HCT116 (cell line): ENCODE data around the gene PRORP. TPM values are rescaled to one million over a fixed set of nuclear protein-coding genes. Genes with fewer than 3 reads are reported as not detected.

Source experiments
- ATAC-seq: fragments of 200-7000 bp; cut with Tn5 transposase; 2 replicates; pipeline ENCODE4 v1.9.1; 2020; ENCODE audit warnings: mild to moderate bottlenecking, moderate library complexity
- Bru-seq: library from RNA; stranded (reverse); fragments of 400-500 nt; gene quantifications from one replicate; lab custom pipeline; 2021; lab: Mats Ljungman, UMichigan
- BruChase-seq, 2 experiments: library from RNA; stranded (reverse); fragments of 400-500 nt; gene quantifications; one replicate each; lab custom pipeline; 2021; lab: Mats Ljungman, UMichigan
- BruUV-seq: library from RNA; stranded (reverse); fragments of 400-500 nt; replicated peaks from 2 replicates; lab custom pipeline; 2021; lab: Mats Ljungman, UMichigan
- CTCF ChIA-PET: fragments of 300-600 bp; sonication (Branson Sonifier 250); formaldehyde crosslinking; loops from one replicate; lab custom pipeline; 2021; ENCODE audit warnings: antibody characterized with exemption; lab: Charles Lee
- POLR2A ChIA-PET: fragments of 300-600, 350-600 bp; sonication (Branson Sonifier 250); formaldehyde crosslinking; loops from one replicate; lab custom pipeline; 2021; ENCODE audit warnings: antibody characterized with exemption; lab: Charles Lee
- RAD21 ChIA-PET, 2 experiments: fragments of 300-600 bp; sonication (Branson Sonifier 250); formaldehyde crosslinking; loops; one replicate each; lab custom pipeline; 2023; ENCODE audit warnings: low total read pairs in 2 of 2; ENCODE audit not compliant: uncharacterized antibody in 2 of 2, unreplicated experiment in 2 of 2, low non-redundant PET in 1 of 2; lab: Charles Lee
- DNase-seq: peaks from one replicate; pipeline ENCODE4 v3.0.0-alpha.2; 2010; ENCODE audit warnings: low read depth, low spot score
- H2AFZ ChIP-seq: fragments of 200-600 bp; shearing (Covaris generic), sonication (generic); 2 replicates; pipeline ENCODE4 v1.6.1; 2017; ENCODE audit warnings: low read depth, mixed run types, mixed read lengths, antibody characterized with exemption, low read length; ENCODE audit not compliant: poor library complexity, severe bottlenecking
- H3K27ac ChIP-seq: 2 replicates; pipeline ENCODE4 v1.5.1; 2012; ENCODE audit warnings: low read depth, low read length
- H3K27me3 ChIP-seq: fragments of 200-600 bp; sonication (generic); 2 replicates; pipeline ENCODE4 v1.6.1; 2016; ENCODE audit warnings: mixed run types, low read length, mixed read lengths; ENCODE audit not compliant: insufficient read depth
- H3K36me3 ChIP-seq, 2 experiments: fragments of 200-500 bp in 1 of 2; fragments of 200-600 bp in 1 of 2; sonication (Bioruptor generic) in 1 of 2; sonication (generic) in 1 of 2; 2 replicates each; pipeline versions ENCODE4 v1.5.1 to v1.6.1; 2014 to 2016; ENCODE audit warnings: low read length in 2 of 2, inconsistent platforms in 1 of 2, mixed read lengths in 1 of 2, mixed run types in 1 of 2; ENCODE audit not compliant: insufficient read depth in 2 of 2, control insufficient read depth in 1 of 2
- H3K4me1 ChIP-seq, 2 experiments: fragments of 200-600 bp in 1 of 2; sonication (generic) in 1 of 2; 2 replicates each; pipeline versions ENCODE4 v1.5.1 to v1.6.1; 2012 to 2017; ENCODE audit warnings: low read length in 2 of 2, inconsistent platforms in 1 of 2, mild to moderate bottlenecking in 1 of 2, mixed read lengths in 1 of 2, mixed run types in 1 of 2, moderate library complexity in 1 of 2; ENCODE audit not compliant: insufficient read depth in 2 of 2, control insufficient read depth in 1 of 2
- H3K4me2 ChIP-seq: fragments of 200-600 bp; sonication (generic); 2 replicates; pipeline ENCODE4 v1.6.1; 2017; ENCODE audit warnings: mixed run types, low read length, mixed read lengths
- H3K4me3 ChIP-seq, 2 experiments: fragments of 200-600 bp in 1 of 2; sonication (generic) in 1 of 2; replicated peaks in 1 of 2; 2 replicates each; pipeline ENCODE4 v1.5.1; 2011 to 2016; ENCODE audit warnings: low read length in 2 of 2, control low read depth in 1 of 2, low read depth in 1 of 2, mild to moderate bottlenecking in 1 of 2, mixed read lengths in 1 of 2, mixed run types in 1 of 2
- H3K79me2 ChIP-seq: fragments of 200-600 bp; sonication (generic); 2 replicates; pipeline ENCODE4 v1.6.1; 2017; ENCODE audit warnings: mild to moderate bottlenecking, mixed run types, low read length, moderate library complexity, mixed read lengths; ENCODE audit not compliant: insufficient read depth
- H3K9ac ChIP-seq: fragments of 200-600 bp; sonication (generic); 2 replicates; pipeline ENCODE4 v1.6.1; 2016; ENCODE audit warnings: low read length, mixed read lengths
- H3K9me2 ChIP-seq: fragments of 200-600 bp; sonication (generic), shearing (Covaris generic); 2 replicates; pipeline ENCODE4 v1.6.1; 2017; ENCODE audit warnings: mixed run types, mild to moderate bottlenecking, moderate library complexity; ENCODE audit not compliant: insufficient read depth
- H3K9me3 ChIP-seq, 2 experiments: fragments of 200-500 bp in 1 of 2; fragments of 200-600 bp in 1 of 2; sonication (Bioruptor generic) in 1 of 2; sonication (generic) in 1 of 2; 2 replicates each; pipeline ENCODE4 v1.6.1; 2014 to 2017; ENCODE audit warnings: low read length in 2 of 2, mixed read lengths in 2 of 2, inconsistent platforms in 1 of 2, low read depth in 1 of 2, mild to moderate bottlenecking in 1 of 2, mixed run types in 1 of 2, moderate library complexity in 1 of 2; ENCODE audit not compliant: control insufficient read depth in 1 of 2, insufficient read depth in 1 of 2
- H4K20me1 ChIP-seq: fragments of 200-600 bp; sonication (generic), shearing (Covaris generic); 2 replicates; pipeline ENCODE4 v1.6.1; 2017; ENCODE audit warnings: mixed run types, mild to moderate bottlenecking, moderate library complexity; ENCODE audit not compliant: insufficient read depth
- CBX3 ChIP-seq: IDR thresholded peaks from 2 replicates; pipeline ENCODE4 v1.6.1; 2012; ENCODE audit warnings: low read depth
- EGR1 ChIP-seq: IDR thresholded peaks from 2 replicates; pipeline ENCODE4 v1.6.1; 2012; ENCODE audit warnings: low read depth
- ELF1 ChIP-seq: IDR thresholded peaks from 2 replicates; pipeline ENCODE4 v1.6.1; 2012; ENCODE audit warnings: low read depth, borderline replicate concordance
- POLR2A ChIP-seq: IDR thresholded peaks from 2 replicates; pipeline ENCODE4 v1.7.0; 2011; ENCODE audit warnings: borderline replicate concordance; ENCODE audit not compliant: insufficient read depth, insufficient read length; ENCODE audit errors: extremely low read depth
- POLR2AphosphoS5 ChIP-seq: IDR thresholded peaks from 2 replicates; pipeline ENCODE4 v1.6.1; 2011; ENCODE audit warnings: mild to moderate bottlenecking, low read depth, low read length, moderate library complexity
- SIN3A ChIP-seq: IDR thresholded peaks from 2 replicates; pipeline ENCODE4 v1.6.1; 2012; ENCODE audit warnings: low read depth
- SP1 ChIP-seq: IDR thresholded peaks from 2 replicates; pipeline ENCODE4 v1.6.1; 2012; ENCODE audit warnings: low read depth
- SRF ChIP-seq: IDR thresholded peaks from 2 replicates; pipeline ENCODE4 v1.6.1; 2012; ENCODE audit warnings: low read depth
- TCF7L2 ChIP-seq: IDR thresholded peaks from 2 replicates; pipeline ENCODE4 v1.7.0; 2011; ENCODE audit warnings: borderline replicate concordance, inconsistent platforms; ENCODE audit not compliant: insufficient read depth, insufficient read length; ENCODE audit errors: extremely low read depth
- YY1 ChIP-seq: IDR thresholded peaks from 2 replicates; pipeline ENCODE4 v1.6.1; 2011; ENCODE audit warnings: low read length, low read depth, moderate library complexity, mild to moderate bottlenecking; ENCODE audit not compliant: insufficient replicate concordance; ENCODE audit errors: extremely low read depth
- ZFX ChIP-seq: fragments of 450-650 bp; IDR thresholded peaks from 2 replicates; pipeline ENCODE4 v1.6.1; 2017
- ZNF274 ChIP-seq: fragments of 200-500 bp; sonication (Bioruptor generic); IDR thresholded peaks from 2 replicates; pipeline ENCODE4 v1.6.1; 2014; ENCODE audit warnings: mild to moderate bottlenecking, low read depth, low read length, inconsistent platforms
- intact Hi-C: fragments of 100-400 bp; cut with micrococcal nuclease; formaldehyde crosslinking; loops from 2 replicates; pipeline ENCODE4 v1.10.0; 2022
- long read RNA-seq: library from polyadenylated mRNA; unstranded; transcript quantifications from one replicate; pipeline ENCODE4 v2.0.0, GENCODE V29; 2021; ENCODE audit not compliant: unreplicated experiment
- polyA plus RNA-seq: library from polyadenylated mRNA; unstranded; fragments of >200 nt; gene quantifications from 2 replicates; pipeline ENCODE4 v1.2.1, GENCODE V29; 2012; ENCODE audit warnings: missing spikeins
- total RNA-seq: library from RNA; stranded (reverse); gene quantifications from one replicate; pipeline ENCODE4 v1.2.1, GENCODE V29; 2021; ENCODE audit not compliant: unreplicated experiment
- TF ChIP-seq, protein P1 (sequence below), 3 experiments: fragments of 200-600 bp in 1 of 3; sonication (generic) in 1 of 3; IDR thresholded peaks in 2 of 3; conservative IDR thresholded peaks in 1 of 3; 2 replicates each; pipeline ENCODE4 v1.5.1; 2012 to 2017; ENCODE audit warnings: low read depth in 2 of 3, low read length in 2 of 3, antibody characterized with exemption in 1 of 3, borderline replicate concordance in 1 of 3, control low read depth in 1 of 3, mild to moderate bottlenecking in 1 of 3, mixed read lengths in 1 of 3, mixed run types in 1 of 3, moderate library complexity in 1 of 3; ENCODE audit not compliant: insufficient read depth in 1 of 3
- TF ChIP-seq, protein P2 (sequence below): IDR thresholded peaks from 2 replicates; pipeline ENCODE4 v1.6.1; 2012
- TF ChIP-seq, protein P3 (sequence below): IDR thresholded peaks from 2 replicates; pipeline ENCODE4 v1.6.1; 2012

The PRORP gene
- total RNA-seq, result 28.0 TPM
- 12.7 and 13.7 TPM in 2 replicates for polyA plus RNA-seq
- Bru-seq, nascent RNA, result percentile 77 among the genes with signal in this experiment
- percentile 93 among the genes with signal in this experiment for BruChase-seq, experiment 1, labeled RNA remaining after a 6-hour chase
- BruChase-seq, experiment 2, labeled RNA remaining after a 2-hour chase, result percentile 81 among the genes with signal in this experiment
- long read RNA-seq, full-length matches to known transcripts, result 19 of 24 reads
- long read RNA-seq, partial matches to known transcripts, result 4 of 24 reads
- long read RNA-seq, other reads (novel, unspliced or antisense), result 1 of 24 reads

DNA sequence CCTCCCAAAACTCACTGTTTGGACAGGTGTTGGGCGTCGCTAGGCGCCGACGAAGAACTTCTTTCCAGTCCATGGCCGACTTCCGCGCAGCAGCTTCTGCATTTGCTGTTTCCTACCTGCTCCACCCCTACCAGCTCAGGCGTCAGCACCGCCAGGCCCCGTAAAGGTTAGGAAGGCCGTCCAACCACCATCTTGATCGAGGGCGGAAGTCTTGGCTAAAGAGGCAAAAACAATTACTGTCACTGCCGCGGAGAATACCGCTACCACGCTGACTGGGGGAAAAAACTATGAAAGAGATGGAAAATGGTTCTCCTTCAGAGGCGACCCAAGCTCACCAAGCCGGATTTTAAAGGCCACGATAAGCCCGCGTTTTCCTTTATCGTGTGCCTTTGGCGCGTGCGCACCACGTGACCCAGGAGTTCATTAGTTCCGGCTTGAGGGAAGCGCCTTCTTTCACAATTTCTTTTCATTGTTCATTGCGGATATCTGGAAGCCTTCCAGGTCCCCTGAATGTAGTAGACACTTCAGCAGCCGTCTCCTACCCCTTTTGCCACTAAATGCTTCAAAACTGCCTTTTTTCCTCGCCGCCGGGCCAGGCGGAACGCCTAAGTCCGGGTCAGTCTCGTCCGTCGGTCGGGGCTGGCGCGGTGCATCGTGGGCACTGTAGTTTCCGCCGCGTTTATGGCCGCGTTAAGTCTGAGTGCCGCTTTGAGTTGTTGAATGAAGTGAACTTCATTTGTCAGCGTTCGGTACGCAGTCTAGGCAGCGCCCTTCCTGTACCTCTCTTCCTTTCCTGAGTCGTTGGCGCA lies at the start of gene PRORP, which contains the start of gene PPP2R3C:
Gene PRORP (plus strand): TSS at position 666 of the 809 bp plus-strand sequence. CDS start 694 bp downstream, outside the sequence.
Gene PPP2R3C (minus strand): TSS at position 104 of the 809 bp plus-strand sequence. CDS start 31 bp downstream, at position 73.
- BruUV-seq, result no TSS peak
- peaks cover 11% of the 10 kb centered on the region for H3K79me2 ChIP-seq
- DNase-seq (peak; percentile 93), ATAC-seq (peak; percentile 87)
- H2AFZ ChIP-seq, result peak within 1 kb of the TSS; percentile 57
- peak; percentile 50 for TF ChIP-seq CBX3
- peak; percentile 55 for TF ChIP-seq TCF7L2
- TF ChIP-seq EGR1, result peak; percentile 54; the same call in 1 of the 2 replicates
- TF ChIP-seq, protein P1, sequence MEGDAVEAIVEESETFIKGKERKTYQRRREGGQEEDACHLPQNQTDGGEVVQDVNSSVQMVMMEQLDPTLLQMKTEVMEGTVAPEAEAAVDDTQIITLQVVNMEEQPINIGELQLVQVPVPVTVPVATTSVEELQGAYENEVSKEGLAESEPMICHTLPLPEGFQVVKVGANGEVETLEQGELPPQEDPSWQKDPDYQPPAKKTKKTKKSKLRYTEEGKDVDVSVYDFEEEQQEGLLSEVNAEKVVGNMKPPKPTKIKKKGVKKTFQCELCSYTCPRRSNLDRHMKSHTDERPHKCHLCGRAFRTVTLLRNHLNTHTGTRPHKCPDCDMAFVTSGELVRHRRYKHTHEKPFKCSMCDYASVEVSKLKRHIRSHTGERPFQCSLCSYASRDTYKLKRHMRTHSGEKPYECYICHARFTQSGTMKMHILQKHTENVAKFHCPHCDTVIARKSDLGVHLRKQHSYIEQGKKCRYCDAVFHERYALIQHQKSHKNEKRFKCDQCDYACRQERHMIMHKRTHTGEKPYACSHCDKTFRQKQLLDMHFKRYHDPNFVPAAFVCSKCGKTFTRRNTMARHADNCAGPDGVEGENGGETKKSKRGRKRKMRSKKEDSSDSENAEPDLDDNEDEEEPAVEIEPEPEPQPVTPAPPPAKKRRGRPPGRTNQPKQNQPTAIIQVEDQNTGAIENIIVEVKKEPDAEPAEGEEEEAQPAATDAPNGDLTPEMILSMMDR (IDR thresholded peaks at IDR 0.05 in 2 of 3, conservative IDR thresholded peaks at IDR 0.05 in 1 of 3; ENCODE audit: borderline replicate concordance in 1 of 3, insufficient read depth in 1 of 3, low read depth in 2 of 3, low read length in 2 of 3), result no peak
- TF ChIP-seq, protein P2, sequence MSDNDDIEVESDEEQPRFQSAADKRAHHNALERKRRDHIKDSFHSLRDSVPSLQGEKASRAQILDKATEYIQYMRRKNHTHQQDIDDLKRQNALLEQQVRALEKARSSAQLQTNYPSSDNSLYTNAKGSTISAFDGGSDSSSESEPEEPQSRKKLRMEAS, result peak; percentile 94
- TF ChIP-seq POLR2A, result peak; percentile 41
- TF ChIP-seq POLR2AphosphoS5, result peak; percentile 66; the same call in 1 of the 2 replicates
- peak; percentile 95 for TF ChIP-seq YY1
- peak; percentile 95 for TF ChIP-seq ELF1
- peak; percentile 69 for TF ChIP-seq SP1
- TF ChIP-seq SIN3A, result 0 out of 2 replicates have a peak, but pooled peaks have one; percentile 19
- peak; percentile 55; the same call in 1 of the 2 replicates for TF ChIP-seq SRF
- no peak for TF ChIP-seq ZNF274
- TF ChIP-seq, protein P3, sequence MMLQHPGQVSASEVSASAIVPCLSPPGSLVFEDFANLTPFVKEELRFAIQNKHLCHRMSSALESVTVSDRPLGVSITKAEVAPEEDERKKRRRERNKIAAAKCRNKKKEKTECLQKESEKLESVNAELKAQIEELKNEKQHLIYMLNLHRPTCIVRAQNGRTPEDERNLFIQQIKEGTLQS, result no peak
- TF ChIP-seq ZFX, result peak; percentile 31; the same call in 1 of the 2 replicates
- ChIA-PET POLR2A (interaction anchor here (0.7 to 1.2 kb wide), 5 partner anchors 38 to 282 kb away, joined by 3 to 4 read pairs (median 3); partner anchors contain the start of genes FAM177A1, NFKBIA and SRP54), RAD21 (no interaction called here), CTCF (interaction anchor here (1.3 kb wide), 1 partner anchor 37 kb away, joined by 3 read pairs; no protein-coding TSS in a partner anchor)
- H3K9me3 ChIP-seq, result no peaks in the 10 kb centered on the region
- H3K36me3 ChIP-seq, result no peaks in the 10 kb centered on the region
- H3K27ac ChIP-seq, result peak within 1 kb of the TSS; percentile 91
- H3K27me3 ChIP-seq, result no peaks in the 10 kb centered on the region
- peak within 1 kb of the TSS; percentile 82 for H3K9ac ChIP-seq
- H3K9me2 ChIP-seq, result no peaks in the 10 kb centered on the region
- H4K20me1 ChIP-seq, result no peaks in the 10 kb centered on the region
- H3K4me2 ChIP-seq, result peak within 1 kb of the TSS; percentile 82
- H3K4me3 ChIP-seq, result peak within 1 kb of the TSS; percentile 81 to 91
- intact Hi-C loops, result loop anchor here (2.0 to 10.0 kb wide), 2 partner anchors 139 to 693 kb away; partner anchors contain the start of gene SRP54
- peaks cover 6 to 23% of the 10 kb centered on the region in 2 experiments for H3K4me1 ChIP-seq
